HepG2 (cell line): Measurements from ENCODE around the gene ENTPD6. TPM values are rescaled to one million over a fixed set of nuclear protein-coding genes. Genes with fewer than 3 reads are reported as not detected.

Experiments used
- BHLHE40 ChIP-seq: IDR thresholded peaks from 2 replicates; pipeline ENCODE4 v1.6.1; 2011; ENCODE audit warnings: low read length, improper control_type of control experiment
- FOSL1 ChIP-seq: sonication (generic); formaldehyde crosslinking; IDR thresholded peaks from 2 replicates; pipeline ENCODE4 v1.9.0; 2021; ENCODE audit warnings: missing genetic modification reagents, borderline replicate concordance
- FOXK2 ChIP-seq: fragments of 450-650 bp; IDR thresholded peaks from 2 replicates; pipeline ENCODE4 v1.6.1; 2016
- MYC ChIP-seq: sonication (generic); formaldehyde crosslinking; IDR thresholded peaks from 2 replicates; pipeline ENCODE4 v1.9.0; 2021; ENCODE audit warnings: missing genetic modification reagents, borderline replicate concordance
- NFIB ChIP-seq: sonication (generic); formaldehyde crosslinking; IDR thresholded peaks from 2 replicates; pipeline ENCODE4 v1.9.0; 2021; ENCODE audit warnings: missing genetic modification reagents, mild to moderate bottlenecking, borderline replicate concordance
- RFX3 ChIP-seq: IDR thresholded peaks from 2 replicates; pipeline ENCODE4 v1.6.1; 2016; ENCODE audit warnings: missing biosample characterization, missing genetic modification reagents
- ZNF205 ChIP-seq: IDR thresholded peaks from 2 replicates; pipeline ENCODE4 v1.6.1; 2018; ENCODE audit warnings: missing biosample characterization, missing genetic modification reagents
- ZNF451 ChIP-seq: sonication (generic); formaldehyde crosslinking; IDR thresholded peaks from 2 replicates; pipeline ENCODE4 v1.5.0; 2020; ENCODE audit warnings: mild to moderate bottlenecking, missing genetic modification reagents
- polyA plus RNA-seq, 8 experiments: library from polyadenylated mRNA; depleted of rRNA in 3 of 8; stranded (reverse) in 7 of 8; unstranded in 1 of 8; fragments of >200 nt; fragmentation: Illumina TruSeq in 4 of 8; extraction: Trizol in 4 of 8; gene quantifications; 2 replicates each; pipeline versions ENCODE4 v1.2.1 to v1.2.3, GENCODE V29; 2011 to 2016; ENCODE audit warnings: low read depth in 4 of 8, missing spikeins in 1 of 8, mixed read lengths in 1 of 8; ENCODE audit not compliant: insufficient read depth in 1 of 8
- total RNA-seq, 5 experiments: library from RNA; depleted of rRNA; stranded (reverse); fragments of >200 nt; fragmentation: Illumina TruSeq; extraction: Trizol; gene quantifications; 2 replicates each; pipeline ENCODE4 v1.2.3, GENCODE V29; 2016; ENCODE audit warnings: low read depth in 1 of 5
- TF ChIP-seq, protein P1 (sequence below): sonication (generic); formaldehyde crosslinking; IDR thresholded peaks from 2 replicates; pipeline ENCODE4 v1.4.0; 2020; ENCODE audit warnings: missing genetic modification reagents
- TF ChIP-seq, protein P2 (sequence below): sonication (generic); formaldehyde crosslinking; IDR thresholded peaks from 2 replicates; pipeline ENCODE4 v1.4.0; 2020; ENCODE audit warnings: missing genetic modification reagents, borderline replicate concordance
- TF ChIP-seq, protein P3 (sequence below): sonication (generic); formaldehyde crosslinking; IDR thresholded peaks from 2 replicates; pipeline ENCODE4 v1.4.0; 2020; ENCODE audit warnings: mild to moderate bottlenecking, missing genetic modification reagents

ENTPD6 gene
- total and polyA plus RNA-seq, 2 of the 13 experiments (the other 11 are each of a cell fraction or from before 2014, with no cell fraction given), result 164 to 172 TPM

DNA sequence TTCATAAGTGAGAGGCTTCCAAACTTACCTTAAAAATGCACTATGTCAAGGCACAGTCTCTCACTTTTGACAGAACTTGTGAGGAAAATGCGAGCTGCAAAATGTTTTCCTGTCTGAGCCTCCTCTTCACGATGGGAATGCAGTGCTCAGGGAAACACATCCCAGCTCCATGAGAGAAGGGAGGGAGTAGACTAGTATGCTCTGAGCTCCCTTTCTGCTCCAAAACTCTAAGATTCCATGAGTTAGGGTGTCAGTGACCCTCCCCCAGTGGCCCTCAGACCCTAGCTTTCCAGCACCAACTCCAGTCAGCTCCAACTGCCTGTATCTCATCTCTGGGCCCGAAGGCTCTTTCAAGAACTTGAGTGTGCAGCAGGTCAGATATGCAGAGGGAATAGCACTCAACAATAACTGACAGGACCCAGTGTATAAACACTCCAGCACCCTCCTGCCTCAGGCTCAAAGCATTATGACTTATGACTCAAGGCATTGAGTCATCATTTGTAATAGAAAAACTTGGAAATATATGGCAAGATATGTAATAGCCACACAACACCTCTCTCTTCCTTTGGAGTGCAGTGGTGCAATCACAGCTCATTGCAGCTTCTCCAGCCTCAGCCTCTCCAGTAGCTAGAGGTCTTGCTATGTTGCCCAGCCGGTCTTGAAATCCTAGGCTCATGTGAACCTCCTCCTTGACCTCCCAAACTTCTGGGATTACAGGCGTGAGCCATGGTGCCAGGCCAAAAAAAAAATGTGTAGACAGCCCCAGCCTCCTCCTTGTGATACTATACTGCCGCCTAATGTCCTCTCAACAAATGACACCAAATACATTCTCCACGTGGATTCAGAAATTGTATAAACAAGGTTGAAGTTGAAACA lies 16.7 kb upstream of the ENTPD6 start (continued):
- TF ChIP-seq, protein P1, sequence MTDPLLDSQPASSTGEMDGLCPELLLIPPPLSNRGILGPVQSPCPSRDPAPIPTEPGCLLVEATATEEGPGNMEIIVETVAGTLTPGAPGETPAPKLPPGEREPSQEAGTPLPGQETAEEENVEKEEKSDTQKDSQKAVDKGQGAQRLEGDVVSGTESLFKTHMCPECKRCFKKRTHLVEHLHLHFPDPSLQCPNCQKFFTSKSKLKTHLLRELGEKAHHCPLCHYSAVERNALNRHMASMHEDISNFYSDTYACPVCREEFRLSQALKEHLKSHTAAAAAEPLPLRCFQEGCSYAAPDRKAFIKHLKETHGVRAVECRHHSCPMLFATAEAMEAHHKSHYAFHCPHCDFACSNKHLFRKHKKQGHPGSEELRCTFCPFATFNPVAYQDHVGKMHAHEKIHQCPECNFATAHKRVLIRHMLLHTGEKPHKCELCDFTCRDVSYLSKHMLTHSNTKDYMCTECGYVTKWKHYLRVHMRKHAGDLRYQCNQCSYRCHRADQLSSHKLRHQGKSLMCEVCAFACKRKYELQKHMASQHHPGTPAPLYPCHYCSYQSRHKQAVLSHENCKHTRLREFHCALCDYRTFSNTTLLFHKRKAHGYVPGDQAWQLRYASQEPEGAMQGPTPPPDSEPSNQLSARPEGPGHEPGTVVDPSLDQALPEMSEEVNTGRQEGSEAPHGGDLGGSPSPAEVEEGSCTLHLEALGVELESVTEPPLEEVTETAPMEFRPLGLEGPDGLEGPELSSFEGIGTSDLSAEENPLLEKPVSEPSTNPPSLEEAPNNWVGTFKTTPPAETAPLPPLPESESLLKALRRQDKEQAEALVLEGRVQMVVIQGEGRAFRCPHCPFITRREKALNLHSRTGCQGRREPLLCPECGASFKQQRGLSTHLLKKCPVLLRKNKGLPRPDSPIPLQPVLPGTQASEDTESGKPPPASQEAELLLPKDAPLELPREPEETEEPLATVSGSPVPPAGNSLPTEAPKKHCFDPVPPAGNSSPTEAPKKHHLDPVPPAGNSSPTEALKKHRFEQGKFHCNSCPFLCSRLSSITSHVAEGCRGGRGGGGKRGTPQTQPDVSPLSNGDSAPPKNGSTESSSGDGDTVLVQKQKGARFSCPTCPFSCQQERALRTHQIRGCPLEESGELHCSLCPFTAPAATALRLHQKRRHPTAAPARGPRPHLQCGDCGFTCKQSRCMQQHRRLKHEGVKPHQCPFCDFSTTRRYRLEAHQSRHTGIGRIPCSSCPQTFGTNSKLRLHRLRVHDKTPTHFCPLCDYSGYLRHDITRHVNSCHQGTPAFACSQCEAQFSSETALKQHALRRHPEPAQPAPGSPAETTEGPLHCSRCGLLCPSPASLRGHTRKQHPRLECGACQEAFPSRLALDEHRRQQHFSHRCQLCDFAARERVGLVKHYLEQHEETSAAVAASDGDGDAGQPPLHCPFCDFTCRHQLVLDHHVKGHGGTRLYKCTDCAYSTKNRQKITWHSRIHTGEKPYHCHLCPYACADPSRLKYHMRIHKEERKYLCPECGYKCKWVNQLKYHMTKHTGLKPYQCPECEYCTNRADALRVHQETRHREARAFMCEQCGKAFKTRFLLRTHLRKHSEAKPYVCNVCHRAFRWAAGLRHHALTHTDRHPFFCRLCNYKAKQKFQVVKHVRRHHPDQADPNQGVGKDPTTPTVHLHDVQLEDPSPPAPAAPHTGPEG (CRISPR knock-in tag), result no peak
- TF ChIP-seq RFX3 (CRISPR knock-in tag), result no peak
- TF ChIP-seq, protein P2, sequence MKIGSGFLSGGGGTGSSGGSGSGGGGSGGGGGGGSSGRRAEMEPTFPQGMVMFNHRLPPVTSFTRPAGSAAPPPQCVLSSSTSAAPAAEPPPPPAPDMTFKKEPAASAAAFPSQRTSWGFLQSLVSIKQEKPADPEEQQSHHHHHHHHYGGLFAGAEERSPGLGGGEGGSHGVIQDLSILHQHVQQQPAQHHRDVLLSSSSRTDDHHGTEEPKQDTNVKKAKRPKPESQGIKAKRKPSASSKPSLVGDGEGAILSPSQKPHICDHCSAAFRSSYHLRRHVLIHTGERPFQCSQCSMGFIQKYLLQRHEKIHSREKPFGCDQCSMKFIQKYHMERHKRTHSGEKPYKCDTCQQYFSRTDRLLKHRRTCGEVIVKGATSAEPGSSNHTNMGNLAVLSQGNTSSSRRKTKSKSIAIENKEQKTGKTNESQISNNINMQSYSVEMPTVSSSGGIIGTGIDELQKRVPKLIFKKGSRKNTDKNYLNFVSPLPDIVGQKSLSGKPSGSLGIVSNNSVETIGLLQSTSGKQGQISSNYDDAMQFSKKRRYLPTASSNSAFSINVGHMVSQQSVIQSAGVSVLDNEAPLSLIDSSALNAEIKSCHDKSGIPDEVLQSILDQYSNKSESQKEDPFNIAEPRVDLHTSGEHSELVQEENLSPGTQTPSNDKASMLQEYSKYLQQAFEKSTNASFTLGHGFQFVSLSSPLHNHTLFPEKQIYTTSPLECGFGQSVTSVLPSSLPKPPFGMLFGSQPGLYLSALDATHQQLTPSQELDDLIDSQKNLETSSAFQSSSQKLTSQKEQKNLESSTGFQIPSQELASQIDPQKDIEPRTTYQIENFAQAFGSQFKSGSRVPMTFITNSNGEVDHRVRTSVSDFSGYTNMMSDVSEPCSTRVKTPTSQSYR (CRISPR knock-in tag), result no peak
- TF ChIP-seq FOSL1 (CRISPR knock-in tag), result no peak
- peak; percentile 41; the same call in 1 of the 2 replicates for TF ChIP-seq BHLHE40
- TF ChIP-seq MYC (CRISPR knock-in tag), result peak; percentile 26
- 0 out of 2 replicates have a peak, but pooled peaks have one; percentile 40 for TF ChIP-seq ZNF205 (CRISPR knock-in tag)
- no peak for TF ChIP-seq NFIB
- TF ChIP-seq FOXK2, result peak; percentile 91
- TF ChIP-seq ZNF451 (CRISPR knock-in tag), result no peak
- TF ChIP-seq, protein P3, sequence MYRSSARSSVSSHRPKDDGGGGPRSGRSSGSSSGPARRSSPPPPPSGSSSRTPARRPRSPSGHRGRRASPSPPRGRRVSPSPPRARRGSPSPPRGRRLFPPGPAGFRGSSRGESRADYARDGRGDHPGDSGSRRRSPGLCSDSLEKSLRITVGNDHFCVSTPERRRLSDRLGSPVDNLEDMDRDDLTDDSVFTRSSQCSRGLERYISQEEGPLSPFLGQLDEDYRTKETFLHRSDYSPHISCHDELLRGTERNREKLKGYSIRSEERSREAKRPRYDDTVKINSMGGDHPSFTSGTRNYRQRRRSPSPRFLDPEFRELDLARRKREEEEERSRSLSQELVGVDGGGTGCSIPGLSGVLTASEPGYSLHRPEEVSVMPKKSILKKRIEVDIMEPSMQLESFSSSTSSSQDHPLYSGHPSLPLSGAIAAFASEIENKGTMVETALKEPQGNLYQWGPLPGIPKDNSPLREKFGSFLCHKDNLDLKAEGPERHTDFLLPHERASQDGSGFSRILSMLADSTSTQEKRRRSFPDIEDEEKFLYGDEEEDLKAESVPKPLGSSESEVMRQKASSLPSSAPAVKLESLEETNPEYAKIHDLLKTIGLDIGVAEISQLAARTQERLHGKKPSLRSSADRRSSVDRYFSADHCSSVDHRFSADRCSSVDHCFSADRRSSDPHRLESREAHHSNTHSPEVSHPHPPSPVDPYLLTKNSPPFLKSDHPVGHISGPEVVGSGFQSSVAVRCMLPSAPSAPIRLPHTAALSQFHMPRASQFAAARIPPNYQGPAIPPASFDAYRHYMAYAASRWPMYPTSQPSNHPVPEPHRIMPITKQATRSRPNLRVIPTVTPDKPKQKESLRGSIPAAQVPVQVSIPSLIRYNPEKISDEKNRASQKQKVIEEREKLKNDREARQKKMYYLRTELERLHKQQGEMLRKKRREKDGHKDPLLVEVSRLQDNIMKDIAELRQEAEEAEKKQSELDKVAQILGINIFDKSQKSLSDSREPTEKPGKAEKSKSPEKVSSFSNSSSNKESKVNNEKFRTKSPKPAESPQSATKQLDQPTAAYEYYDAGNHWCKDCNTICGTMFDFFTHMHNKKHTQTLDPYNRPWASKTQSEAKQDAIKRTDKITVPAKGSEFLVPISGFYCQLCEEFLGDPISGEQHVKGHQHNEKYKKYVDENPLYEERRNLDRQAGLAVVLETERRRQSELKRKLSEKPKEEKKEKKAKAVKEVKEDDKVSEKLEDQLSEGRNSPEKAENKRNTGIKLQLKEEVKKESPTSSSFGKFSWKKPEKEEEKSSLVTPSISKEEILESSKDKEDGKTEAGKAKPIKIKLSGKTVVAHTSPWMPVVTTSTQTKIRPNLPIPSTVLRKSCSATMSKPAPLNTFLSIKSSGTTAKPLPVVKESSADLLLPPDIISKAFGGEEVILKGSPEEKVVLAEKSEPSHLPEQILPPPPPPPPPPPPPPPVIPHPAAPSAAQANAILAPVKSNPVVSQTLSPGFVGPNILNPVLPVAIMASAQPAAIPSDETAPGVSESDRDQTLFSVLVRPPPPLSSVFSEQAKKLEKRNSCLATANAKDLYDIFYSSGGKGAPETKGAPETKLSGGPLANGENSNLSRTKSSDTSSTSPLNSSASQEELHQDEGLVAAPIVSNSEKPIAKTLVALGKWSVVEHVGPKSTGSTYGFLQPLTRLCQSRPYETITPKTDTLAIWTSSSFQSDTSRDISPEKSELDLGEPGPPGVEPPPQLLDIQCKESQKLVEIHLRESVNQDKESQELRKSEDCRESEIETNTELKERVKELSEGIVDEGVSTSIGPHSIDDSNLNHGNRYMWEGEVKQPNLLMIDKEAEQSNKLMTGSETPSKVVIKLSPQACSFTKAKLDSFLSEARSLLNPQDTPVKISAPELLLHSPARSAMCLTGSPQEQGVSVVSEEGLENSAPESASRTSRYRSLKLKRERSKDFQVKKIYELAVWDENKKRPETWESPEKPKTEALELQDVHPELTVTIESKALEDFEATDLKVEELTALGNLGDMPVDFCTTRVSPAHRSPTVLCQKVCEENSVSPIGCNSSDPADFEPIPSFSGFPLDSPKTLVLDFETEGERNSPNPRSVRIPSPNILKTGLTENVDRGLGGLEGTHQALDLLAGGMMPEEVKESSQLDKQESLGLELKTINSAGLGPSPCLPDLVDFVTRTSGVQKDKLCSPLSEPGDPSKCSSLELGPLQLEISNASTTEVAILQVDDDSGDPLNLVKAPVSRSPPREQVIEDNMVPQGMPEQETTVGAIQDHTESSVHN (CRISPR knock-in tag), result 0 out of 2 replicates have a peak, but pooled peaks have one; percentile 34
